MM.1S (cell line): ENCODE measurements around the gene APOC3.

Source experiments
- EZH2 ChIP-seq: fragments of 300-600 bp; sonication (generic); optimal IDR thresholded peaks from 2 replicates; pipeline ENCODE3; 2017; ENCODE audit warnings: low read depth, mild to moderate bottlenecking, antibody characterized with exemption, low read length, mixed read lengths
- EZH2phosphoT487 ChIP-seq: fragments of 300-600 bp; sonication (generic); IDR thresholded peaks from 2 replicates; pipeline ENCODE4 v1.6.1; 2018; ENCODE audit warnings: antibody characterized with exemption, low read length
- TF ChIP-seq, protein P1 (sequence below): fragments of 300-600 bp; sonication (generic); IDR thresholded peaks from 2 replicates; pipeline ENCODE4 v1.5.1; 2016; ENCODE audit warnings: antibody characterized with exemption, low read length, mixed read lengths

DNA sequence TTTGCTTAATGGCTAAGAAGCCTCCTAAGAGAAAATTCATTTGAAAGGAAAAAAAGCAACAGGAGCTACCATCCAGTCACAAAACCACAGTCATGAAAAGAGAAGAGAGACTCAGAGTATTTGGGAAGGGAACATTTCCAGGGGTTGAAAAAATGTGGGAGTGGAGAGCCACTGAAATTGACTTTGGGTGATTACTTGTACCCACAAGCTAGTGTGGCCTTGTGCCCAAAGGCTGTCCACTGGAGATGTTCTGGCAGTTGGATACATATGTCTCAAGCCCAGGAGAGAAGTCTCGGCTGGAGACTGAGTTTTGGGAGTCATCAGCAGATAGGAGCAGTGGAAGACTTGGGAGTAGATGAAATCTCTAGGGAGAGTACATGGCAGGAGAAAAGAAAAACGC lies 34.9 kb upstream of the APOC3 start:
- TF ChIP-seq EZH2 = no peak
- TF ChIP-seq, protein P1, sequence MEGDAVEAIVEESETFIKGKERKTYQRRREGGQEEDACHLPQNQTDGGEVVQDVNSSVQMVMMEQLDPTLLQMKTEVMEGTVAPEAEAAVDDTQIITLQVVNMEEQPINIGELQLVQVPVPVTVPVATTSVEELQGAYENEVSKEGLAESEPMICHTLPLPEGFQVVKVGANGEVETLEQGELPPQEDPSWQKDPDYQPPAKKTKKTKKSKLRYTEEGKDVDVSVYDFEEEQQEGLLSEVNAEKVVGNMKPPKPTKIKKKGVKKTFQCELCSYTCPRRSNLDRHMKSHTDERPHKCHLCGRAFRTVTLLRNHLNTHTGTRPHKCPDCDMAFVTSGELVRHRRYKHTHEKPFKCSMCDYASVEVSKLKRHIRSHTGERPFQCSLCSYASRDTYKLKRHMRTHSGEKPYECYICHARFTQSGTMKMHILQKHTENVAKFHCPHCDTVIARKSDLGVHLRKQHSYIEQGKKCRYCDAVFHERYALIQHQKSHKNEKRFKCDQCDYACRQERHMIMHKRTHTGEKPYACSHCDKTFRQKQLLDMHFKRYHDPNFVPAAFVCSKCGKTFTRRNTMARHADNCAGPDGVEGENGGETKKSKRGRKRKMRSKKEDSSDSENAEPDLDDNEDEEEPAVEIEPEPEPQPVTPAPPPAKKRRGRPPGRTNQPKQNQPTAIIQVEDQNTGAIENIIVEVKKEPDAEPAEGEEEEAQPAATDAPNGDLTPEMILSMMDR = no peak
- TF ChIP-seq EZH2phosphoT487 = no peak
